GM13976 (cell line): ENCODE data around the gene CLCA4.

Source experiments
- DNase-seq: peaks from one replicate; pipeline ENCODE4 v3.0.0; 2012; ENCODE audit warnings: low spot score
- in situ Hi-C: fragments of 300-500 bp; cut with MboI; formaldehyde crosslinking; loops from one replicate; pipeline ENCODE4 v1.12.0; 2022; ENCODE audit warnings: low sequenced_read_pairs, mixed read lengths, inconsistent platforms; ENCODE audit not compliant: unreplicated experiment
- TF ChIP-seq, protein P1 (sequence below): IDR thresholded peaks from 2 replicates; pipeline ENCODE4 v1.5.1; 2012; ENCODE audit warnings: borderline replicate concordance, mild to moderate bottlenecking; ENCODE audit not compliant: insufficient read depth; ENCODE audit errors: extremely low read depth, missing control alignments, control extremely low read depth

Gene CLCA4

DNA sequence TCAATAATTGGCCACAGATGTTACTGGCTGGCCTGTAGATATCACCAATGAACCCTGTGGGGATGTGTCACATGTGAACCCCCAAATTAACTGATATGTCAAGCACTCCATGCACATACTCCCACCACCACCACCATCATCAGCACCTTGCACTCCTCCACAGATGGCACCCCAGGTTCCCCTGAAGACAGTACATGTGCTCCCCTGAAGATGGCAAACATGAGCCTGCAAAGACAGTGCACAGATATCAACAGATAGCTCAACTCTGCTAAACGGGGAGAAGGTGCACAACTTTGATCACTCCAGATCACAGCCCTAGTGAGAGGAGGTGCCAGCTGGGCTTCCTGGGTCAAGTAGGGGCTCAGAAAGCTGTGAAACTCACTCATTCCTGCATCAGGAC lies 74.4 kb downstream of the CLCA4 start:
- TF ChIP-seq, protein P1, sequence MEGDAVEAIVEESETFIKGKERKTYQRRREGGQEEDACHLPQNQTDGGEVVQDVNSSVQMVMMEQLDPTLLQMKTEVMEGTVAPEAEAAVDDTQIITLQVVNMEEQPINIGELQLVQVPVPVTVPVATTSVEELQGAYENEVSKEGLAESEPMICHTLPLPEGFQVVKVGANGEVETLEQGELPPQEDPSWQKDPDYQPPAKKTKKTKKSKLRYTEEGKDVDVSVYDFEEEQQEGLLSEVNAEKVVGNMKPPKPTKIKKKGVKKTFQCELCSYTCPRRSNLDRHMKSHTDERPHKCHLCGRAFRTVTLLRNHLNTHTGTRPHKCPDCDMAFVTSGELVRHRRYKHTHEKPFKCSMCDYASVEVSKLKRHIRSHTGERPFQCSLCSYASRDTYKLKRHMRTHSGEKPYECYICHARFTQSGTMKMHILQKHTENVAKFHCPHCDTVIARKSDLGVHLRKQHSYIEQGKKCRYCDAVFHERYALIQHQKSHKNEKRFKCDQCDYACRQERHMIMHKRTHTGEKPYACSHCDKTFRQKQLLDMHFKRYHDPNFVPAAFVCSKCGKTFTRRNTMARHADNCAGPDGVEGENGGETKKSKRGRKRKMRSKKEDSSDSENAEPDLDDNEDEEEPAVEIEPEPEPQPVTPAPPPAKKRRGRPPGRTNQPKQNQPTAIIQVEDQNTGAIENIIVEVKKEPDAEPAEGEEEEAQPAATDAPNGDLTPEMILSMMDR = no peak

More for the DNA sequence above, 74.4 kb downstream of the CLCA4 start:
- in situ Hi-C loops = no loop called here
- DNase-seq = no peak
